ENCODE results near the gene ERP44. TPM values are rescaled to one million over a fixed set of nuclear protein-coding genes. Genes with fewer than 3 reads are reported as not detected.

The ERP44 gene
- total RNA-seq, 2 donors from 2014 or later: 11.2 to 11.5 TPM

GRCh38 chr9:99964336-99964735, 134.5 kb downstream of the ERP44 start:
- TF ChIP-seq POLR2A (IDR thresholded peaks at IDR 0.05) (no peak), CTCF (IDR thresholded peaks at IDR 0.05) (no peak)
- no peak for ATAC-seq
- H3K4me3 ChIP-seq: no peak overlapping the region
- H3K9me3 ChIP-seq: no peaks in the 10 kb centered on the region
- H3K4me1 ChIP-seq: no peaks in the 10 kb centered on the region
- H3K27ac ChIP-seq: no peak overlapping the region
- intact Hi-C loops (cut with DNase I): no loop called here
- H3K27me3 ChIP-seq: no peaks in the 10 kb centered on the region
- 94 to 98% methylated on average over 1 of the region's 1 CpG for WGBS, 2 donors
- H3K36me3 ChIP-seq (replicated peaks in 1 of 2; ENCODE audit: insufficient read depth in 1 of 2, low read depth in 2 of 2): no peaks in the 10 kb centered on the region
- DNase-seq: no peak

GRCh38 chr9:99962680-99963261, 136.0 kb downstream of the ERP44 start:
- H3K9me3 ChIP-seq: no peaks in the 10 kb centered on the region
- no peaks in the 10 kb centered on the region for H3K36me3 ChIP-seq (replicated peaks in 1 of 2; ENCODE audit: insufficient read depth in 1 of 2, low read depth in 2 of 2)
- WGBS, 2 donors: 94 to 100% methylated on average over 1 of the region's 1 CpG
- H3K27me3 ChIP-seq: no peaks in the 10 kb centered on the region
- no peak for TF ChIP-seq CTCF (IDR thresholded peaks at IDR 0.05)
- TF ChIP-seq POLR2A (IDR thresholded peaks at IDR 0.05): no peak
- ATAC-seq (no peak), DNase-seq (no peak)
- no peak overlapping the region for H3K27ac ChIP-seq
- intact Hi-C loops (cut with DNase I): no loop called here
- H3K4me3 ChIP-seq: no peak overlapping the region
- H3K4me1 ChIP-seq: no peaks in the 10 kb centered on the region

- no peak for DNase-seq
- H3K9me3 ChIP-seq: no peaks in the 10 kb centered on the region
- no peak for TF ChIP-seq CTCF (IDR thresholded peaks at IDR 0.05)
- TF ChIP-seq POLR2A (IDR thresholded peaks at IDR 0.05): no peak
- no peaks in the 10 kb centered on the region for H3K27me3 ChIP-seq
- H3K4me3 ChIP-seq: no peak overlapping the region
- no peak overlapping the region for H3K27ac ChIP-seq
- 82 to 84% methylated on average over 4 of the region's 4 CpGs for WGBS, 2 donors
- no peaks in the 10 kb centered on the region for H3K4me1 ChIP-seq
- ATAC-seq: no peak
- H3K36me3 ChIP-seq (replicated peaks in 1 of 2; ENCODE audit: insufficient read depth in 1 of 2, low read depth in 2 of 2): no peaks in the 10 kb centered on the region
- intact Hi-C loops (cut with DNase I): no loop called here
Measured at GRCh38 chr9:99955606-99956005, 143.2 kb downstream of the ERP44 start.

- DNase-seq: no peak
- H3K4me3 ChIP-seq: no peak overlapping the region
- no peak overlapping the region for H3K27ac ChIP-seq
- intact Hi-C loops (cut with DNase I): no loop called here
- ATAC-seq: no peak
- no peaks in the 10 kb centered on the region for H3K4me1 ChIP-seq
- TF ChIP-seq POLR2A (IDR thresholded peaks at IDR 0.05) (no peak), CTCF (IDR thresholded peaks at IDR 0.05) (no peak)
- no peaks in the 10 kb centered on the region for H3K27me3 ChIP-seq
- no peaks in the 10 kb centered on the region for H3K9me3 ChIP-seq
- WGBS, 2 donors: 77 to 92% methylated on average over 1 of the region's 1 CpG
- H3K36me3 ChIP-seq (replicated peaks in 1 of 2; ENCODE audit: insufficient read depth in 1 of 2, low read depth in 2 of 2): no peaks in the 10 kb centered on the region
Measured at GRCh38 chr9:99954819-99955218, 144.0 kb downstream of the ERP44 start.

GRCh38 chr9:99953861-99954507, 144.8 kb downstream of the ERP44 start:
- no peak overlapping the region for H3K4me3 ChIP-seq
- intact Hi-C loops (cut with DNase I): no loop called here
- 77 to 83% methylated on average over 3 of the region's 3 CpGs for WGBS, 2 donors
- DNase-seq (no peak), ATAC-seq (no peak)
- no peak overlapping the region for H3K27ac ChIP-seq
- H3K36me3 ChIP-seq (replicated peaks in 1 of 2; ENCODE audit: insufficient read depth in 1 of 2, low read depth in 2 of 2): no peaks in the 10 kb centered on the region
- no peaks in the 10 kb centered on the region for H3K27me3 ChIP-seq
- TF ChIP-seq POLR2A (IDR thresholded peaks at IDR 0.05): no peak
- no peaks in the 10 kb centered on the region for H3K4me1 ChIP-seq
- H3K9me3 ChIP-seq: no peaks in the 10 kb centered on the region
